AG08396 (cell line): ENCODE data around the gene CD177.
"Not testable (repeated sequence)": the region's sequence is repeated elsewhere in the genome, so short reads cannot be mapped to it uniquely, and the experiment has no call there.

Experiments used
- DNase-seq: peaks from one replicate; pipeline ENCODE4 v3.0.0; 2012; ENCODE audit warnings: low spot score, mixed read lengths

The CD177 gene

GRCh38 chr19:43353606-43354304, at the start of gene CD177:
CD177 (plus strand) TSS chr19:43353686; CDS start chr19:43353715, 29 bp downstream.
- DNase-seq = no peak

GRCh38 chr19:43305642-43306041, 47.8 kb upstream of the CD177 start:
- no peak for DNase-seq

GRCh38 chr19:43306097-43306496, 47.4 kb upstream of the CD177 start:
- DNase-seq = no peak

GRCh38 chr19:43308244-43308815, 45.2 kb upstream of the CD177 start:
- DNase-seq = no peak

- no peak for DNase-seq
Measured at GRCh38 chr19:43309466-43309865, 44.0 kb upstream of the CD177 start.

- DNase-seq = no peak
Measured at GRCh38 chr19:43310221-43310620, 43.3 kb upstream of the CD177 start.

GRCh38 chr19:43311256-43311655, 42.2 kb upstream of the CD177 start:
- no peak for DNase-seq

- no peak for DNase-seq
Measured at GRCh38 chr19:43311706-43312105, 41.8 kb upstream of the CD177 start.

- no peak for DNase-seq
Measured at GRCh38 chr19:43313711-43314495, 39.6 kb upstream of the CD177 start.

- no peak for DNase-seq
Measured at GRCh38 chr19:43315851-43316250, 37.6 kb upstream of the CD177 start.

GRCh38 chr19:43316591-43317319, 36.7 kb upstream of the CD177 start:
- DNase-seq = peak; percentile 66

- no peak for DNase-seq
Measured at GRCh38 chr19:43318203-43318602, 35.3 kb upstream of the CD177 start.

GRCh38 chr19:43318796-43319314, 34.6 kb upstream of the CD177 start:
- no peak for DNase-seq

GRCh38 chr19:43320546-43320945, 32.9 kb upstream of the CD177 start:
- DNase-seq = no peak

- not testable (repeated sequence) for DNase-seq
Measured at GRCh38 chr19:43326761-43327160, 26.7 kb upstream of the CD177 start.

GRCh38 chr19:43328561-43328960, 24.9 kb upstream of the CD177 start:
- not testable (repeated sequence) for DNase-seq

GRCh38 chr19:43329049-43329448, 24.4 kb upstream of the CD177 start:
- DNase-seq = not testable (repeated sequence)

- DNase-seq = no peak
Measured at GRCh38 chr19:43329989-43330388, 23.5 kb upstream of the CD177 start.

GRCh38 chr19:43330726-43331434, 22.6 kb upstream of the CD177 start:
- no peak for DNase-seq

GRCh38 chr19:43331435-43332010, 22.0 kb upstream of the CD177 start:
- no peak for DNase-seq
